Heart right ventricle (tissue), 16 donors: ENCODE data around the gene CASQ2. TPM values are rescaled to one million over a fixed set of nuclear protein-coding genes. Genes with fewer than 3 reads are reported as not detected.

ENCODE experiments used
- ATAC-seq, 8 donors: fragments of 200-7000 bp; cut with Tn5 transposase; one replicate each; pipeline ENCODE4 v1.9.1; 2020; ENCODE audit warnings: mild to moderate bottlenecking in 8 of 8, moderate library complexity in 8 of 8, moderate number of reproducible peaks in 1 of 8
- DNase-seq, 2 donors: peaks; one replicate each; pipeline ENCODE4 v3.0.0-alpha.2; 2020
- H3K27ac ChIP-seq, 10 donors: fragments of 200-600 bp; sonication (generic) in 2 of 10; one replicate each; pipeline versions ENCODE4 v1.5.0 to v1.8.0; 2020 to 2022; ENCODE audit warnings: mild to moderate bottlenecking in 3 of 10
- H3K27me3 ChIP-seq, 7 donors: fragments of 200-600 bp; one replicate each; pipeline ENCODE4 v1.8.0; 2021 to 2022; ENCODE audit warnings: mild to moderate bottlenecking in 2 of 7
- H3K36me3 ChIP-seq, 9 donors: fragments of 200-600 bp; sonication (generic) in 1 of 9; one replicate each; pipeline versions ENCODE4 v1.5.0 to v1.8.0; 2020 to 2022; ENCODE audit warnings: mild to moderate bottlenecking in 2 of 9
- H3K4me1 ChIP-seq, 9 donors: fragments of 200-600 bp; sonication (generic) in 1 of 9; one replicate each; pipeline versions ENCODE4 v1.5.0 to v1.8.0; 2020 to 2022; ENCODE audit warnings: mild to moderate bottlenecking in 4 of 9
- H3K4me3 ChIP-seq, 10 donors: fragments of 200-600 bp; sonication (generic) in 2 of 10; one replicate each; pipeline versions ENCODE4 v1.5.0 to v1.8.0; 2020 to 2022; ENCODE audit warnings: mild to moderate bottlenecking in 7 of 10, moderate library complexity in 2 of 10
- H3K9me3 ChIP-seq, 11 donors: fragments of 200-600 bp in 10 of 11; sonication (generic) in 2 of 11; one replicate each; pipeline versions ENCODE4 v1.5.0 to v1.8.0; 2013 to 2022; ENCODE audit warnings: mild to moderate bottlenecking in 2 of 11, control low read depth in 1 of 11, moderate library complexity in 1 of 11
- CTCF ChIP-seq, 9 donors: fragments of 200-600 bp; sonication (generic) in 2 of 9; IDR thresholded peaks; one replicate each; pipeline versions ENCODE4 v1.5.0 to v1.8.0; 2021 to 2022; ENCODE audit warnings: antibody characterized with exemption in 9 of 9, mild to moderate bottlenecking in 5 of 9, moderate library complexity in 1 of 9
- WGBS, 2 donors: extraction: QIAGEN DNeasy Blood & Tissue Kit; methylation state at CpG; one replicate each; pipeline ENCODE4 v1.1.7; 2013; ENCODE audit warnings: inconsistent platforms in 1 of 2; 5-methylcytosine and 5-hydroxymethylcytosine counted together
- intact Hi-C, 10 donors: fragments of 100-400 bp; cut with DNase I; formaldehyde crosslinking; loops; one replicate each; pipeline versions ENCODE4 v1.11.1 to v1.14.2; 2022
- polyA plus RNA-seq, 2 donors: library from polyadenylated mRNA; stranded (reverse); fragments of 200-250 nt; gene quantifications; one replicate each; pipeline ENCODE4 v1.2.3, GENCODE V29; 2013
- total RNA-seq, 10 donors: library from RNA; stranded (reverse); fragmentation: NEBNext Ultra II Directional in 3 of 10; extraction: Animal tissue kit (Norgen Biotek cat#: 25700) in 3 of 10; gene quantifications; one replicate each; pipeline versions ENCODE4 v1.2.1 to v1.2.4, GENCODE V29; 2021 to 2023
- donor health status: Arrhythmogenic right ventricular cardiomyopathy.
- donor health status: ischemic (EF 13 %, LVEDD 7.1; RV severe dilation, severe dysfunction).
- donor health status: healthy with polysubstance abuse.
- donor health status: DM: no; HTN: yes; CAD: no.
- donor health status: DM: no; HTN: no; CAD: no.
- donor health status: ischemic (EF 25% LVEDD 6.9; RV normal size, moderate dysfunction).
- donor health status: ischemic (EF 25% LVEDD 5.7; RV mildly dilated, moderate dysfunction).
- donor health status: healthy.
- donor health status: DM: yes; HTN: yes; CAD: no.
- donor health status: Ischemic cardiomyopathy.
- donor health status: ischemic (EF 35%, LVEDD 5.7; RV mildly dilated, moderate dysfunction).
- donor health status: nonischemic (EF 11% LVEDD 7.7; RV severe dilation, severe dysfunction).
- donor health status: DM: yes; HTN: yes; CAD: no.
- donor health status: PGD.
- donor health status: ischemic (EF 29% LVEDD 5.4; RV normal size, mild dysfunction).
- donor health status: nonischemic (EF 23%, LVEDD 6.1; RV moderate dilation, normal function).

The CASQ2 gene
- total and polyA plus RNA-seq, 12 donors: 443 to 1,698 (median 1,186) TPM

GRCh38 chr1:115656461-115657077, 111.9 kb downstream of the CASQ2 start:
- TF ChIP-seq CTCF (IDR thresholded peaks at IDR 0.05): no peak
- H3K27ac ChIP-seq: peak overlapping the region in 2 of 10 donors; percentile 5 to 63
- DNase-seq: no peak
- H3K4me1 ChIP-seq: peaks cover 19 to 58% (median 30%) of the 10 kb centered on the region in 9 donors
- H3K36me3 ChIP-seq: peaks cover 0 to 51% (median 12%) of the 10 kb centered on the region in 9 donors
- intact Hi-C loops: no loop called here
- no peak for ATAC-seq
- no peak overlapping the region for H3K4me3 ChIP-seq
- H3K9me3 ChIP-seq: no peaks in the 10 kb centered on the region
- WGBS, 2 donors: 48 to 54% methylated on average over 5 of the region's 5 CpGs
- no peaks in the 10 kb centered on the region for H3K27me3 ChIP-seq

GRCh38 chr1:115655916-115656315, 112.6 kb downstream of the CASQ2 start:
- intact Hi-C loops: no loop called here
- TF ChIP-seq CTCF (IDR thresholded peaks at IDR 0.05): no peak
- peak overlapping the region in 5 of 10 donors; percentile 1 to 70 (median 48) for H3K27ac ChIP-seq
- ATAC-seq: peak in 2 of 8 donors; percentile 12 to 13
- no peak for DNase-seq
- H3K27me3 ChIP-seq: no peaks in the 10 kb centered on the region
- H3K4me3 ChIP-seq: no peak overlapping the region
- H3K9me3 ChIP-seq: no peaks in the 10 kb centered on the region
- 83 to 85% methylated on average over 4 of the region's 4 CpGs for WGBS, 2 donors
- peaks cover 0 to 48% (median 12%) of the 10 kb centered on the region in 9 donors for H3K36me3 ChIP-seq
- H3K4me1 ChIP-seq: peaks cover 19 to 64% (median 30%) of the 10 kb centered on the region in 9 donors

- peak overlapping the region in 1 of 10 donors; percentile 19 for H3K4me3 ChIP-seq
- TF ChIP-seq CTCF (IDR thresholded peaks at IDR 0.05): no peak
Measured at GRCh38 chr1:115655306-115655663, 113.2 kb downstream of the CASQ2 start.

GRCh38 chr1:115654663-115655305, 113.7 kb downstream of the CASQ2 start:
- Histone ChIP-seq H3K4me3 (peak overlapping the region in 1 of 10 donors; percentile 19), H3K27me3 (no peaks in the 10 kb centered on the region), H3K4me1 (peaks cover 19 to 68% (median 37%) of the 10 kb centered on the region in 9 donors), H3K9me3 (no peaks in the 10 kb centered on the region), H3K27ac (peak overlapping the region in 7 of 10 donors; percentile 11 to 70 (median 48)), H3K36me3 (peaks cover 0 to 37% (median 6%) of the 10 kb centered on the region in 9 donors)
- peak in 1 of 2 donors; percentile 38 for DNase-seq
- 45 to 62% methylated on average over 14 of the region's 14 CpGs for WGBS, 2 donors
- no peak for TF ChIP-seq CTCF (IDR thresholded peaks at IDR 0.05)
- ATAC-seq: peak; percentile 56 to 86 (median 70)
- intact Hi-C loops: no loop called here

More at GRCh38 chr1:115655306-115655663, 113.2 kb downstream of the CASQ2 start:
- H3K27me3 ChIP-seq: no peaks in the 10 kb centered on the region
- peaks cover 0 to 42% (median 11%) of the 10 kb centered on the region in 9 donors for H3K36me3 ChIP-seq
- H3K4me1 ChIP-seq: peaks cover 19 to 68% (median 32%) of the 10 kb centered on the region in 9 donors
- no peaks in the 10 kb centered on the region for H3K9me3 ChIP-seq
- 36 to 41% methylated on average over 7 of the region's 7 CpGs for WGBS, 2 donors
- no peak for DNase-seq
- H3K27ac ChIP-seq: peak overlapping the region in 8 of 10 donors; percentile 1 to 70 (median 47)
- intact Hi-C loops: no loop called here
- ATAC-seq: peak in 3 of 8 donors; percentile 15 to 46 (median 34)
